Endothelial cell (in vitro differentiated cells): ENCODE measurements around the gene MLANA. TPM values are rescaled to one million over a fixed set of nuclear protein-coding genes. Genes with fewer than 3 reads are reported as not detected.

Source experiments
- DNase-seq: peaks from one replicate; pipeline ENCODE4 v3.0.0; 2021; ENCODE audit warnings: low spot score
- H3K27ac Mint-ChIP-seq: one replicate; pipeline ENCODE4 v1.8.0; 2021; ENCODE audit warnings: mixed read lengths, inconsistent platforms; ENCODE audit not compliant: unreplicated experiment
- H3K27me3 Mint-ChIP-seq: one replicate; pipeline ENCODE4 v1.8.0; 2021; ENCODE audit warnings: mild to moderate bottlenecking, moderate library complexity, mixed read lengths, inconsistent platforms; ENCODE audit not compliant: unreplicated experiment
- H3K36me3 Mint-ChIP-seq: one replicate; pipeline ENCODE4 v1.8.0; 2021; ENCODE audit warnings: mild to moderate bottlenecking, low read depth, mixed read lengths, inconsistent platforms; ENCODE audit not compliant: unreplicated experiment
- H3K4me1 Mint-ChIP-seq: one replicate; pipeline ENCODE4 v1.8.0; 2021; ENCODE audit warnings: mild to moderate bottlenecking, mixed read lengths, inconsistent platforms; ENCODE audit not compliant: unreplicated experiment
- H3K4me3 Mint-ChIP-seq: one replicate; pipeline ENCODE4 v1.8.0; 2021; ENCODE audit warnings: mild to moderate bottlenecking, mixed read lengths, inconsistent platforms; ENCODE audit not compliant: unreplicated experiment
- H3K9me3 Mint-ChIP-seq: one replicate; pipeline ENCODE4 v1.8.0; 2021; ENCODE audit warnings: mixed read lengths, inconsistent platforms; ENCODE audit not compliant: unreplicated experiment
- CTCF ChIP-seq: fragments of 200-600 bp; sonication (generic); IDR thresholded peaks from one replicate; pipeline ENCODE4 v1.5.0; 2021; ENCODE audit warnings: antibody characterized with exemption; ENCODE audit not compliant: unreplicated experiment
- total RNA-seq: library from RNA; stranded (reverse); fragmentation: NEBNext Ultra II Directional; extraction: Animal tissue kit (Norgen Biotek cat#: 25700); gene quantifications from one replicate; pipeline ENCODE4 v1.2.1, GENCODE V29; 2021; ENCODE audit not compliant: unreplicated experiment

MLANA gene
- total RNA-seq, 1 donor from 2014 or later: not detected

GRCh38 chr9:5957166-5957565 is 66.5 kb downstream of the MLANA start:
- no peaks in the 10 kb centered on the region for H3K36me3 Mint-ChIP-seq
- no peak for DNase-seq
- H3K27me3 Mint-ChIP-seq: no peaks in the 10 kb centered on the region
- no peaks in the 10 kb centered on the region for H3K9me3 Mint-ChIP-seq
- H3K4me3 Mint-ChIP-seq: no peak overlapping the region
- no peak for TF ChIP-seq CTCF
- no peaks in the 10 kb centered on the region for H3K4me1 Mint-ChIP-seq
- no peak overlapping the region for H3K27ac Mint-ChIP-seq

GRCh38 chr9:5958273-5958672 is 67.6 kb downstream of the MLANA start:
- no peaks in the 10 kb centered on the region for H3K36me3 Mint-ChIP-seq
- H3K27me3 Mint-ChIP-seq: no peaks in the 10 kb centered on the region
- no peak overlapping the region for H3K4me3 Mint-ChIP-seq
- H3K27ac Mint-ChIP-seq: no peak overlapping the region
- no peaks in the 10 kb centered on the region for H3K4me1 Mint-ChIP-seq
- DNase-seq: no peak
- no peaks in the 10 kb centered on the region for H3K9me3 Mint-ChIP-seq
- TF ChIP-seq CTCF: no peak

Other genes with a start within 250 kb of the MLANA start
- gene ERMP1, start 57.8 kb upstream of the MLANA start, total RNA-seq: 13.4 TPM
- 19.1 TPM for gene RANBP6, start 124.7 kb downstream of the MLANA start, total RNA-seq